HG03139 (cell line): ENCODE data around the gene PPID.
A peak's percentile ranks its signal among the peaks of the same experiment; 100 is the strongest.
"Not testable (repeated sequence)": the region's sequence is repeated elsewhere in the genome, so short reads cannot be mapped to it uniquely, and the experiment has no call there.

Experiments
- ATAC-seq: cut with Tn5 transposase; IDR thresholded peaks from one replicate; pipeline ENCODE4 v1.9.1; 2021; ENCODE audit not compliant: unreplicated experiment

Gene PPID

GRCh38 chr4:158722917-158723793, at the start of gene PPID:
TSS of gene PPID (minus strand) at chr4:158723396. CDS start at chr4:158723288, 108 bp downstream.
- ATAC-seq, result peak; percentile 99

- no peak for ATAC-seq
Observed at GRCh38 chr4:158771776-158772175, 48.6 kb upstream of the PPID start.

- ATAC-seq, result no peak
Observed at GRCh38 chr4:158770671-158771070, 47.5 kb upstream of the PPID start.

GRCh38 chr4:158769175-158769921, 46.2 kb upstream of the PPID start:
- peak; percentile 33 for ATAC-seq

DNA sequence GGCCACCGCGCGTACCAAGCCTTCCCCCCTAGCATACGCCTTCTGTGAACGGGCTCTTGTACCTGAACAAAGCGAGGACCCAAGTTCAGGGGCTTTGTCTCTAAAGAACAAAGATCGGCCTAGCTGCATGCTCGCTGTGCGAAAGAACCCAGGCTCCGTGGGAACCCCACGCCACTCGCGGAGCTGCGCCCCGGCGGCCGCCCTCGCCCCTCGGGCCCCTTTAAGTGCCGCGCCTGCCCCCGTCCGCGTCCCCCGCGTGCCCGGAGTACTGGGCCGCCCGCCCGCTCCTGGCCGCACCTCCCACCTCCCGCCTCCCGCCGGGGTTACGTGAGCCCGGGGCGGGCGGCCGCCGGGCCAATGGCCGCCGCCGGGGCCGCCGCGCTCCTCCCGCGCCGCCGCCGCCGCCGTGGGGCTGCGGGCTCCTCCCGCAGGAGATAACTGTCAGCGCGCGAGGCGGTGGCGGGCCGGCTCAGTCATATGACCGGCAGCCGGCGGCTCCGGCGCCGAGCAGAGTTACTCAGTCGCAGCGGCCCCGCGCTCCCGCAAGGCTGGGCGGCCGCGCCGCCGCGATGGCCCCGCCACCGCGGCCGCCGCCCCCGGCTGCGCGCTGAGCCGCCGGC, 45.5 kb upstream of the PPID start, which contains the start of gene FNIP2:
TSS of gene FNIP2 (plus strand) at position 472 of the 620 bp plus-strand sequence. CDS start 187 bp downstream, outside the sequence.
- ATAC-seq, result peak; percentile 76

DNA sequence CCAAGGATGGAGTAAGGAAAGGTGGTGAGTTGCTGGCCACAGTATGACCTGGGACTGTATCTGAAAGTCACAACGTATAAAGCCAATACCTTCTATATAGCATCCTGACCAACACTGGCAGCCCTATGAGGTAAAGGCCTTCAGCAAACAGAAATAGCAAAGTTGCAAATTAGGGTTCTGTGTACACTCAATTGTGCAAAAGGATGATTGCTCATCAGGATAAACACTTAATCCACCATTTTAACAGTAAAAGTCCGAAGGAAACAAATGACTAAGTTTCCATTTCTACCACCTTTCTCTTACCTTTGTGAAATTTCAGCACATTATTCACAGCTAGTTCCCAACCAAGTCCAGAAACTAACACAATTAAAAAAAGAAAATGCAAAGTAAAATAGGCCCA, 44.3 kb upstream of the PPID start:
- ATAC-seq, result no peak

GRCh38 chr4:158766434-158767044, 43.3 kb upstream of the PPID start:
- ATAC-seq, result no peak

- ATAC-seq, result no peak
Observed at GRCh38 chr4:158763462-158763861, 40.3 kb upstream of the PPID start.

DNA sequence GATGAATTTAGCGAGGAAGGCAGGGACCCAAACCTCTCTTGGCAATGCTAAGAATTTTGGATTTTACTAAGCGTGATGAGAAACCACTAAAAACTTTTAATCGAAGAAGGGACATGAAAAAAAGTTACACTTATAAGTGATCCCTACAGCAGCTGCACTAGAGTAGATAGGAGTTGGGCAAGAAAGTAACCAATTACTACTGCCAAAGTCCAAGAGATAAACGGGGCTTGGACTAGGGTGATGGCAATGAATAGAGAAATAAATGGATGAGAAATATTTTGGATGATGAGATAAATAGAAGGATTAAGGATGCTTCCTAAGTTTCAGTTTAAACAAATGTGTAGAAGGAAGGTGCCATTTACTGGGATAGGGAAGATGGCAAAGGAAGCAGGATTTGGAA, 39.4 kb upstream of the PPID start:
- no peak for ATAC-seq

GRCh38 chr4:158760866-158761265, 37.7 kb upstream of the PPID start:
- ATAC-seq, result no peak

GRCh38 chr4:158759539-158759938, 36.3 kb upstream of the PPID start:
- not testable (repeated sequence) for ATAC-seq

DNA sequence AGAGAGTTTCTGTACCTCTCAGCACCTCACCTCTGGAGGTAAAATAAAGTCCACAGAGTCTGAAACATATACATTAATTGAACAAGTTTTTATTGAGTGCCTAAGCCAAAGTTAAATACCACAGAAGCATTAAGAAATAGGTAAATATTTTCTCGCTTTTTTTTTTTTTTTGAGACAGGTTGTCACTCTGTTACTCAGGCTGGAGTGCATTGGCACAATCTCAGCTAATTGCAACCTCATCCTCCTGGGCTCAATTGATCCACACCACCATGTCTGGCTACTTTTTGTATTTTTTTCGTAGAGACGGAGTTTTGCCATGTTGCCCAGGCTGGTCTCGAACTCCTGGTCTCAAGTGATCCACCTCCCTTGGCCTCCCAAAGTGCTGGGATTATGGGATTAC, 35.5 kb upstream of the PPID start:
- no peak for ATAC-seq

GRCh38 chr4:158758142-158758541, 34.9 kb upstream of the PPID start:
- no peak for ATAC-seq

DNA sequence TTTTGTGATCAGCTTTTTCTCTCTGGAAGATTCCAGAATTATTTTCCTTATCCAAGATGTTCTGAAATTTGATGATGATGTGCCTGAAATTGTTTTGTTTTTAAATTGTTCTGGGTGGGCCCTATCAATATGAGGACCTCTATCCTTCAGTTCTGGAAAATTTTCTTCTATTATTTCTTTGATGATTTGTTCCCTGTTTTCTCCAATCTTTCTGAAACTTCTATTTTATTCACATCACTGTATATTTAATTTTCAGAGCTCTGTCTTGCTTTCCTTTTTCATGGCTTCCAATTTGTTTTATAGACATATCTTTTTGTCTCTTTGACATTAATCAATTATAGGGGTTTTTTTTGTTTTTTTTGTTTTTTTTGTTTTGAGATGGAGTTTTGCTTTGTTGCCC, 33.4 kb upstream of the PPID start:
- ATAC-seq, result no peak

GRCh38 chr4:158755819-158756218, 32.6 kb upstream of the PPID start:
- ATAC-seq, result not testable (repeated sequence)

- ATAC-seq, result no peak
Observed at GRCh38 chr4:158754385-158755180, 31.4 kb upstream of the PPID start.

DNA sequence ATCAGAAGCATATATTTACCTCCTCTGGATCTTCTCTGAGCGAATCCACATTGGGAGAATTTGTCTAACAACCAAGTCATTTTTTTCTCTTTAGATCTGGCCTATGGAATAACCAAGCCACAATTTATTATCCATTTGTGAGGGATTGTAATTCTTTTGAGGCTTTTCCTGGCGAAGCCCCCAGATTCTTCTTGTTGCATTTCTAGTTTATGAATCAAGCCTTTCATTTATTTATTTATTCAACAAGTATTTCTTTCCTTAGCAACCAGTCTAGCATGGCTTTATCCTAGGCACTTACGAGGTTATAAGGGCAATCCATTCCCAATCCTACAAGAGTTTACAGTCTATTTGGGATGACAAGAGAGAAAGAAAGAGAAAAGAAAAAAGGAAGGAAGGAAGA, 27.2 kb upstream of the PPID start:
- no peak for ATAC-seq

DNA sequence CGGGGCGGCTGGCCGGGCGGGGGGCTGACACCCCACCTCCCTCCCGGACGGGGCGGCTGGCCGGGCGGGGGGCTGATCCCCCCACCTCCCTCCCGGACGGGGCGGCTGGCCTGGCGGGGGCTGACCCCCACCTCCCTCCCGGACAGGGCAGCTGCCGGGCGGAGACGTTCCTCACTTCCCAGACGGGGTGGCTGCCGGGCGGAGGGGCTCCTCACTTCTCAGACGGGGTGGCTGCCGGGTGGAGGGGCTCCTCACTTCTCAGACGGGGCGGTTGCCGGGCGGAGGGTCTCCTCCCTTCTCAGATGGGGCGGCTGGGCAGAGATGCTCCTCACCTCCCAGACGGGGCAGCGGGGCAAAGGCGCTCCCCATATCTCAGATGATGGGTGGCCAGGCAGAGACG, 23.3 kb upstream of the PPID start:
- ATAC-seq, result not testable (repeated sequence)

- ATAC-seq, result no peak
Observed at GRCh38 chr4:158741326-158742021, 18.3 kb upstream of the PPID start.

DNA sequence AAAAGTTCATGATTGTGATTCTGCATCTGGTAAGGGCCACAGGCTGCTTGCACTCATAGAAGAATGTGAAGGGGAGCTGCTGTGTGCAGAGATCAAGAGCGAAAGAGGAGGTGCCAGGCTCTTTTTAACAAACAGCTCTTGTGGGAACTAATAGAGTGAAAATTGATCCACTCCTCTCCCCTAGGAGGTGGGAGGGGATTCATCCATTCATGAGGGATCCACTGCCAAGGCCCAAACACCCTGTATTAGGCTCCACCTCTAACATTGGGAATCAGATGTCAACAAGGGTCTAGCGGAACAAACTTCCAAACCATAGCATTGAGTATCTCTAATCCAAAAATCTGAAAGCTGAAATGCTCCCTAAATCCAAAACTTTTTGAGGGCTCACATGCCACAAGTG, 16.4 kb upstream of the PPID start:
- ATAC-seq, result no peak
